Lung (tissue), 12 donors: ENCODE results near the gene PPP1R1A. TPM values are rescaled to one million over a fixed set of nuclear protein-coding genes. Genes with fewer than 3 reads are reported as not detected.

ENCODE experiments used
- ATAC-seq: fragments of 200-7000 bp; cut with Tn5 transposase; one replicate; pipeline ENCODE4 v1.9.1; 2020; ENCODE audit warnings: moderate number of reproducible peaks; ENCODE audit not compliant: insufficient read depth, low FRiP score
- DNase-seq, 3 donors: peaks; one replicate each; pipeline ENCODE4 v3.0.0-alpha.2; 2013 to 2017
- H3K27ac ChIP-seq, 2 donors: one replicate each; pipeline ENCODE4 v1.5.1; 2013; ENCODE audit warnings: mild to moderate bottlenecking in 2 of 2, moderate library complexity in 2 of 2, control low read depth in 1 of 2, inconsistent platforms in 1 of 2, low read depth in 1 of 2, low read length in 1 of 2
- H3K27me3 ChIP-seq, 3 donors: one replicate each; pipeline ENCODE4 v1.5.1; 2013; ENCODE audit warnings: low read length in 2 of 3; ENCODE audit not compliant: control insufficient read depth in 3 of 3, insufficient read depth in 3 of 3
- H3K36me3 ChIP-seq, 4 donors: one replicate each; pipeline ENCODE4 v1.5.1; 2013; ENCODE audit warnings: low read length in 4 of 4, mild to moderate bottlenecking in 1 of 4, moderate library complexity in 1 of 4; ENCODE audit not compliant: control insufficient read depth in 4 of 4, insufficient read depth in 4 of 4
- H3K4me1 ChIP-seq, 5 donors: one replicate each; pipeline ENCODE4 v1.5.1; 2013; ENCODE audit warnings: low read length in 5 of 5, mild to moderate bottlenecking in 2 of 5, moderate library complexity in 1 of 5; ENCODE audit not compliant: control insufficient read depth in 5 of 5, insufficient read depth in 5 of 5
- H3K4me3 ChIP-seq: one replicate; pipeline ENCODE4 v1.5.1; 2013; ENCODE audit warnings: mild to moderate bottlenecking, control low read depth, moderate library complexity
- H3K9ac ChIP-seq, 2 donors: one replicate each; pipeline ENCODE4 v1.5.1; 2013; ENCODE audit warnings: low read length in 2 of 2, control low read depth in 1 of 2; ENCODE audit not compliant: insufficient read depth in 1 of 2
- H3K9me3 ChIP-seq, 4 donors: one replicate each; pipeline ENCODE4 v1.5.1; 2013; ENCODE audit warnings: low read length in 3 of 4, mild to moderate bottlenecking in 1 of 4, moderate library complexity in 1 of 4; ENCODE audit not compliant: control insufficient read depth in 4 of 4, insufficient read depth in 3 of 4
- CTCF ChIP-seq: IDR thresholded peaks from 2 replicates; pipeline ENCODE4 v1.5.1; 2012; ENCODE audit warnings: mild to moderate bottlenecking; ENCODE audit errors: control extremely low read depth, extremely low read depth
- WGBS, 2 donors: extraction: QIAGEN DNeasy Blood & Tissue Kit; methylation state at CpG; one replicate each; pipeline ENCODE4 v1.1.7; 2013; 5-methylcytosine and 5-hydroxymethylcytosine counted together
- polyA plus RNA-seq, 2 donors: library from polyadenylated mRNA; stranded (reverse); fragments of 200-250 nt; gene quantifications; one replicate each; pipeline ENCODE4 v1.2.1, GENCODE V29; 2013
- total RNA-seq, 2 donors: library from RNA; depleted of rRNA in 1 of 2; stranded (reverse); fragments of >200 nt in 1 of 2; gene quantifications; one replicate each; pipeline ENCODE4 v1.2.1, GENCODE V29; 2014 to 2021
- donor health status: control.
- donor health status: control.
- donor health status: Bipolar disorder and iron deficiency.
- donor health status: healthy.
- donor health status: DM: yes; HTN: yes; CAD: no.

Gene PPP1R1A
- total and polyA plus RNA-seq, 4 donors = 0.15 to 0.98 (median 0.69) TPM

- Histone ChIP-seq H3K4me3 (no peak overlapping the region), H3K27ac (no peak overlapping the region), H3K36me3 (no peaks in the 10 kb centered on the region), H3K4me1 (no peaks in the 10 kb centered on the region), H3K9ac (no peak overlapping the region), H3K9me3 (peaks cover 0 to 3% (median 0%) of the 10 kb centered on the region in 4 donors), H3K27me3 (no peaks in the 10 kb centered on the region)
- DNase-seq (no peak), ATAC-seq (no peak)
- no peak for TF ChIP-seq CTCF
Observed at GRCh38 chr12:54622463-54623183, 34.2 kb upstream of the PPP1R1A start.

GRCh38 chr12:54616933-54617680 lies 28.6 kb upstream of the PPP1R1A start:
- Histone ChIP-seq H3K36me3 (no peaks in the 10 kb centered on the region), H3K27me3 (no peaks in the 10 kb centered on the region), H3K27ac (no peak overlapping the region), H3K9me3 (no peaks in the 10 kb centered on the region), H3K4me3 (no peak overlapping the region), H3K9ac (no peak overlapping the region), H3K4me1 (no peaks in the 10 kb centered on the region)
- 24 to 43% methylated on average over 6 of the region's 6 CpGs for WGBS, 2 donors
- ATAC-seq (no peak), DNase-seq (no peak)
- no peak for TF ChIP-seq CTCF

GRCh38 chr12:54612225-54612750 lies 23.8 kb upstream of the PPP1R1A start:
- Histone ChIP-seq H3K27me3 (peaks cover 0 to 2% (median 0%) of the 10 kb centered on the region in 3 donors), H3K4me1 (no peaks in the 10 kb centered on the region), H3K27ac (no peak overlapping the region), H3K4me3 (no peak overlapping the region), H3K36me3 (no peaks in the 10 kb centered on the region), H3K9me3 (no peaks in the 10 kb centered on the region), H3K9ac (no peak overlapping the region)
- no peak for DNase-seq
- WGBS, 2 donors = 59 to 69% methylated on average over 1 of the region's 1 CpG
- ATAC-seq = no peak
- no peak for TF ChIP-seq CTCF
